Osteocyte (in vitro differentiated cells): ENCODE data around the gene LRP1B. TPM values are rescaled to one million over a fixed set of nuclear protein-coding genes. Genes with fewer than 3 reads are reported as not detected.

Source experiments
- DNase-seq: peaks from one replicate; pipeline ENCODE4 v3.0.0; 2021; ENCODE audit warnings: mixed read lengths; ENCODE audit not compliant: unreplicated experiment; ENCODE audit errors: extremely low spot score
- H3K27ac Mint-ChIP-seq: one replicate; pipeline ENCODE4 v1.8.0; 2021; ENCODE audit warnings: mild to moderate bottlenecking, mixed read lengths; ENCODE audit not compliant: unreplicated experiment
- H3K27me3 Mint-ChIP-seq: one replicate; pipeline ENCODE4 v1.8.0; 2021; ENCODE audit warnings: mixed read lengths; ENCODE audit not compliant: unreplicated experiment
- H3K36me3 Mint-ChIP-seq: one replicate; pipeline ENCODE4 v1.8.0; 2021; ENCODE audit warnings: mixed read lengths; ENCODE audit not compliant: unreplicated experiment
- H3K4me1 Mint-ChIP-seq: one replicate; pipeline ENCODE4 v1.8.0; 2021; ENCODE audit warnings: mixed read lengths; ENCODE audit not compliant: unreplicated experiment
- H3K4me3 Mint-ChIP-seq: one replicate; pipeline ENCODE4 v1.8.0; 2021; ENCODE audit warnings: mild to moderate bottlenecking, moderate library complexity, mixed read lengths; ENCODE audit not compliant: unreplicated experiment
- H3K9me3 Mint-ChIP-seq: one replicate; pipeline ENCODE4 v1.8.0; 2021; ENCODE audit warnings: mixed read lengths; ENCODE audit not compliant: unreplicated experiment
- total RNA-seq: library from RNA; stranded (reverse); gene quantifications from 2 replicates; pipeline ENCODE4 v1.2.1, GENCODE V29; 2021
- TF ChIP-seq, protein P1 (sequence below): fragments of 200-600 bp; sonication (generic); IDR thresholded peaks from 2 replicates; pipeline ENCODE4 v1.5.0; 2021; ENCODE audit warnings: antibody characterized with exemption, mild to moderate bottlenecking, moderate library complexity

The LRP1B gene
- total RNA-seq, 1 donor from 2014 or later: 3.6 TPM

DNA sequence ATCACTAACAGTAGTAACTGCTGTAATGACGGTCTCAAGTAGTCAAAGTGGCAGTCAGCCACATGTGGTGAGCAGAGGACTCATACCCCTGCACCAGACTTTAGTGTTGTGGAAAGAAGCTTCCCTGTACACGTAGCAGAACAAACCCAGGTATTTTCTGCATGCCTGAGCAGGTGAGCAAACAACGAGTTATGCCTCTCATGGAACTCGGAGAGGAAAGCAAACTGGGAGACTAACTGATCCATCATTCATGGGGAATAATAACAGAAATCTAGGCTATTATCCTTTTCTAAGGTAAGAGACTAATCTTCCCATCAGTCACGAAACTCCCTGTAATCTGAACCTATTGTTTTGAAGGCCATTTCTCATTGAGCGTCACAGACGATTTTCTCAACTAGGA is 1855.4 kb downstream of the LRP1B start:
- Mint-ChIP-seq H3K27ac (no peak overlapping the region), H3K4me3 (no peak overlapping the region), H3K4me1 (peaks cover 6% of the 10 kb centered on the region), H3K27me3 (no peaks in the 10 kb centered on the region), H3K36me3 (no peaks in the 10 kb centered on the region), H3K9me3 (peaks cover 4% of the 10 kb centered on the region)
- DNase-seq: no peak
- TF ChIP-seq, protein P1, sequence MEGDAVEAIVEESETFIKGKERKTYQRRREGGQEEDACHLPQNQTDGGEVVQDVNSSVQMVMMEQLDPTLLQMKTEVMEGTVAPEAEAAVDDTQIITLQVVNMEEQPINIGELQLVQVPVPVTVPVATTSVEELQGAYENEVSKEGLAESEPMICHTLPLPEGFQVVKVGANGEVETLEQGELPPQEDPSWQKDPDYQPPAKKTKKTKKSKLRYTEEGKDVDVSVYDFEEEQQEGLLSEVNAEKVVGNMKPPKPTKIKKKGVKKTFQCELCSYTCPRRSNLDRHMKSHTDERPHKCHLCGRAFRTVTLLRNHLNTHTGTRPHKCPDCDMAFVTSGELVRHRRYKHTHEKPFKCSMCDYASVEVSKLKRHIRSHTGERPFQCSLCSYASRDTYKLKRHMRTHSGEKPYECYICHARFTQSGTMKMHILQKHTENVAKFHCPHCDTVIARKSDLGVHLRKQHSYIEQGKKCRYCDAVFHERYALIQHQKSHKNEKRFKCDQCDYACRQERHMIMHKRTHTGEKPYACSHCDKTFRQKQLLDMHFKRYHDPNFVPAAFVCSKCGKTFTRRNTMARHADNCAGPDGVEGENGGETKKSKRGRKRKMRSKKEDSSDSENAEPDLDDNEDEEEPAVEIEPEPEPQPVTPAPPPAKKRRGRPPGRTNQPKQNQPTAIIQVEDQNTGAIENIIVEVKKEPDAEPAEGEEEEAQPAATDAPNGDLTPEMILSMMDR: no peak

DNA sequence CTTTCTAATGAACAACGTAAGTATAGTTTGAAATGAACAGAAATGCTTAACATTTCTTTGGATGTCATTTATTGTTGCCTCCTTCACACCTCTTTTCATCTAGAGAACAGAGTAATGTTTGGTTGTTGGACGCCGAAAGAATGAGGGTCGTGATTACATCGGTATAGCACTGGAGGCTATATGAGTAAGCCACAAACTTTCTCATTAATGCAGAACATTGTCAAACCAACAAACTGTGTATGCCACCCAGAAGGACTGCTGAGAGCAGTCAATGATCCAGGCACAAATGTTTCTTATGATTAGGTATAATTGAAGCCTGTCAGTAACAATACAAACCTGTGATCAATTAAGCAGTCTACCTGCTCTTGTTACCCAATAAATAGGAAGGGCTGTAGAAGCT is 1855.9 kb downstream of the LRP1B start:
- TF ChIP-seq, protein P1: no peak
- peaks cover 11% of the 10 kb centered on the region for H3K4me1 Mint-ChIP-seq
- H3K36me3 Mint-ChIP-seq: no peaks in the 10 kb centered on the region
- peaks cover 4% of the 10 kb centered on the region for H3K9me3 Mint-ChIP-seq
- no peak for DNase-seq
- no peak overlapping the region for H3K27ac Mint-ChIP-seq
- no peaks in the 10 kb centered on the region for H3K27me3 Mint-ChIP-seq
- H3K4me3 Mint-ChIP-seq: no peak overlapping the region

DNA sequence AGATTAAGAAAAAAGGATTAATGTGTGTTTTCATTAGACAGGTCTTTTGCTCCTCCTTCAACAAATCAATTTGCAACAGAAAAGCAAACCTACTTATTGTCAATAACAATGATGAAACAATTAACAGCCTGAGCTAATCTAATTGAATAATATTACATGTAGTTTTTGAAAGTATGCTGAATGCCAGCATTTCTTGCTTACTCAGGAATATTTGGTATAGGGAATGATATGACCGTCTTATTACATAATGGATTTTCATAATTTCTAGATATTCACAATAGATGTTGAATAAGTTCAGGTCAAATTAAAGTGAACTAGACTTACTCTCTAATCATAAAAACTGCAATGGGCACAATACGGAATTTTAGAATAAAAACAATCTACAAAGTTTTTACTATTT is 1856.9 kb downstream of the LRP1B start:
- Mint-ChIP-seq H3K27ac (no peak overlapping the region), H3K4me3 (no peak overlapping the region), H3K27me3 (no peaks in the 10 kb centered on the region), H3K4me1 (peaks cover 12% of the 10 kb centered on the region), H3K36me3 (no peaks in the 10 kb centered on the region), H3K9me3 (peaks cover 4% of the 10 kb centered on the region)
- TF ChIP-seq, protein P1: no peak
- no peak for DNase-seq

DNA sequence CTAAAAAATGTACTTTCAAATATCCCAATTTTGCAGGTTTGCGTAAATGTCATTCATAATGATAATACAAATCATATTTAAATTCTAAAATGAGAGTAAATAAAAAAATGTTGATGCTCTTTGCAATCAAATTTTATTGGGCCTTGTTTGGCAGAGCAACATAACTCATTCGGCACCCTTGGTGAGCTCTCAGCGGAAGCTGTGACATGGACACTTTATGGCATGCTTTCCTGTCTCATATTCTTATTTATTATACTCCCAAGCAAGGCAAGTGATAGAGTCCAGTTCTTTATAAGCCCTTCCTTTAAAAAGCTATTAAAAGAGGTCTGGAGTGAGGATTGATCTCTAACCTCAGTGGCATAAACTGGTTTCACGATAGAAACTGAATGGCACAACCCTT is 1857.4 kb downstream of the LRP1B start:
- Mint-ChIP-seq H3K27ac (no peak overlapping the region), H3K9me3 (peaks cover 4% of the 10 kb centered on the region), H3K4me1 (peaks cover 12% of the 10 kb centered on the region), H3K36me3 (no peaks in the 10 kb centered on the region), H3K4me3 (no peak overlapping the region), H3K27me3 (no peaks in the 10 kb centered on the region)
- TF ChIP-seq, protein P1: no peak
- no peak for DNase-seq

DNA sequence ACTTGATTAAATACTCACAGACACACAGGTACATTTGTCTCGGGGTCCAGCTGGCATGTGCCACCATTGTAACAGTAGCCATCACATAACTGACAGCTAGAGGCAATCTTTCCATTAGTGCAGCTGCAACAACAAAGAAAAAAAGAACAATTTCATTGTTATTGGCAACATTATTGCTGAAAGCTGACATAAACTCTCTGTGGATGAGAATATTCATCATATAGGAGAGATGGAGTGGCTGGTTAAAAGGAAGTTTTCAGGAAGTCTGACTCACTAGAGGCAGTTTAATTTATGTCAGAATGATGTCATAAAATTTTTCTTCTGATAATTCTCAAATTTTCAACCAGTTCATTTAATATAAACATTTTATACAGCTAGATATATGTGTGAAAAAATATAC is 1860.6 kb downstream of the LRP1B start:
- Mint-ChIP-seq H3K4me3 (no peak overlapping the region), H3K36me3 (no peaks in the 10 kb centered on the region), H3K4me1 (peaks cover 12% of the 10 kb centered on the region), H3K27me3 (no peaks in the 10 kb centered on the region), H3K9me3 (no peaks in the 10 kb centered on the region), H3K27ac (no peak overlapping the region)
- no peak for DNase-seq
- TF ChIP-seq, protein P1: no peak
